Endothelial cell (in vitro differentiated cells): ENCODE results near the gene POU2AF3. TPM values are rescaled to one million over a fixed set of nuclear protein-coding genes. Genes with fewer than 3 reads are reported as not detected.

Experiments
- DNase-seq: peaks from one replicate; pipeline ENCODE4 v3.0.0; 2021; ENCODE audit warnings: low spot score
- H3K27ac Mint-ChIP-seq: one replicate; pipeline ENCODE4 v1.8.0; 2021; ENCODE audit warnings: mixed read lengths, inconsistent platforms; ENCODE audit not compliant: unreplicated experiment
- H3K27me3 Mint-ChIP-seq: one replicate; pipeline ENCODE4 v1.8.0; 2021; ENCODE audit warnings: mild to moderate bottlenecking, moderate library complexity, mixed read lengths, inconsistent platforms; ENCODE audit not compliant: unreplicated experiment
- H3K36me3 Mint-ChIP-seq: one replicate; pipeline ENCODE4 v1.8.0; 2021; ENCODE audit warnings: mild to moderate bottlenecking, low read depth, mixed read lengths, inconsistent platforms; ENCODE audit not compliant: unreplicated experiment
- H3K4me1 Mint-ChIP-seq: one replicate; pipeline ENCODE4 v1.8.0; 2021; ENCODE audit warnings: mild to moderate bottlenecking, mixed read lengths, inconsistent platforms; ENCODE audit not compliant: unreplicated experiment
- H3K4me3 Mint-ChIP-seq: one replicate; pipeline ENCODE4 v1.8.0; 2021; ENCODE audit warnings: mild to moderate bottlenecking, mixed read lengths, inconsistent platforms; ENCODE audit not compliant: unreplicated experiment
- H3K9me3 Mint-ChIP-seq: one replicate; pipeline ENCODE4 v1.8.0; 2021; ENCODE audit warnings: mixed read lengths, inconsistent platforms; ENCODE audit not compliant: unreplicated experiment
- CTCF ChIP-seq: fragments of 200-600 bp; sonication (generic); IDR thresholded peaks from one replicate; pipeline ENCODE4 v1.5.0; 2021; ENCODE audit warnings: antibody characterized with exemption; ENCODE audit not compliant: unreplicated experiment
- total RNA-seq: library from RNA; stranded (reverse); fragmentation: NEBNext Ultra II Directional; extraction: Animal tissue kit (Norgen Biotek cat#: 25700); gene quantifications from one replicate; pipeline ENCODE4 v1.2.1, GENCODE V29; 2021; ENCODE audit not compliant: unreplicated experiment

Gene POU2AF3
- total RNA-seq, 1 donor from 2014 or later = 0.28 TPM

GRCh38 chr11:111324277-111324720 lies 26.0 kb downstream of the POU2AF3 start:
- Mint-ChIP-seq H3K27ac (no peak overlapping the region), H3K4me3 (no peak overlapping the region), H3K27me3 (no peaks in the 10 kb centered on the region), H3K9me3 (no peaks in the 10 kb centered on the region), H3K36me3 (no peaks in the 10 kb centered on the region), H3K4me1 (no peaks in the 10 kb centered on the region)
- no peak for DNase-seq
- no peak for TF ChIP-seq CTCF

- no peak overlapping the region for H3K27ac Mint-ChIP-seq
- no peaks in the 10 kb centered on the region for H3K4me1 Mint-ChIP-seq
- no peaks in the 10 kb centered on the region for H3K9me3 Mint-ChIP-seq
- H3K4me3 Mint-ChIP-seq = no peak overlapping the region
- no peaks in the 10 kb centered on the region for H3K36me3 Mint-ChIP-seq
- no peak for TF ChIP-seq CTCF
- no peaks in the 10 kb centered on the region for H3K27me3 Mint-ChIP-seq
- DNase-seq = no peak
Observed at GRCh38 chr11:111325259-111325658, 26.9 kb downstream of the POU2AF3 start.

GRCh38 chr11:111326824-111327223 lies 28.5 kb downstream of the POU2AF3 start:
- DNase-seq = no peak
- H3K4me1 Mint-ChIP-seq = no peaks in the 10 kb centered on the region
- no peaks in the 10 kb centered on the region for H3K27me3 Mint-ChIP-seq
- TF ChIP-seq CTCF = no peak
- H3K36me3 Mint-ChIP-seq = no peaks in the 10 kb centered on the region
- H3K9me3 Mint-ChIP-seq = no peaks in the 10 kb centered on the region
- no peak overlapping the region for H3K4me3 Mint-ChIP-seq
- no peak overlapping the region for H3K27ac Mint-ChIP-seq

- no peaks in the 10 kb centered on the region for H3K27me3 Mint-ChIP-seq
- no peaks in the 10 kb centered on the region for H3K4me1 Mint-ChIP-seq
- H3K36me3 Mint-ChIP-seq = no peaks in the 10 kb centered on the region
- no peak for TF ChIP-seq CTCF
- no peak overlapping the region for H3K4me3 Mint-ChIP-seq
- no peak for DNase-seq
- no peak overlapping the region for H3K27ac Mint-ChIP-seq
- no peaks in the 10 kb centered on the region for H3K9me3 Mint-ChIP-seq
Observed at GRCh38 chr11:111327908-111328624, 29.7 kb downstream of the POU2AF3 start.
